ENCODE results near the gene ARHGEF2.
"Not testable (repeated sequence)": the region's sequence is repeated elsewhere in the genome, so short reads cannot be mapped to it uniquely, and the experiment has no call there.

The ARHGEF2 gene

DNA sequence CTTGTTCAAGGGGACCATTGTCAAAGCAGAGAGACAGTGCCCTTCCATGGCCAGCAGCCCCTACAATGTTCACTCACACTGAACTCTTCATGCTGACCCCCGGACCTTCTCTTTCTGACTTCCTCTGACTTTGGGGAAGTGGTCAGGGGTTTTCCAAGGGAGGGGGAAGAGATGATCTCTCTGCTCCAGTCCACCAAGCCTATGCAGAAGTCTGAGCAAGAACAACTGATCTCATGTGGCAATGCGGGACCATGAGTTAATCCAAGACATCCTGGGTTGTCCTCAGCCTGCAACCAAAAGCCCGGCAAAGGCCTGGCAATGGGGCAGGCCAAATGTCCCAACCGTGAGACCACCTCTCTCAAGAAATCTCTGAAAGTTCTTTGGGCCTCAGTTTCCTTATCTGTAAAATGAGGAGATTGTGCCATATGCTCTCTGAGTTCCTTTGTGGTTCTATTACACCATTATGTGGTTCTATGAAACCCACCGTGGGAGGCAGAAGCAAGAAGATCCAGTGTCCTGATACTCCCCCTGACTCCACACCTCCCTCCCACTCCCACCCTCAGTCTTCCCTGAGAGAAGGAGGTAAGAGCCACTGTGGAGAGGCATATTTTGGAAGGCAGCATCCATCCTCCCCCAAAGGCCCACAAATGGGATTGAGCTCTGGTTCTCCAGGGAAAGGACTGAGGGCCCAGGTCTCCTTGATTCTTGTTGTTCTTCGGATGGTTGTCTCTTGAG, 11.8 kb upstream of the ARHGEF2 start:
- DNase-seq (ENCODE audit: low read depth) = no peak

DNA sequence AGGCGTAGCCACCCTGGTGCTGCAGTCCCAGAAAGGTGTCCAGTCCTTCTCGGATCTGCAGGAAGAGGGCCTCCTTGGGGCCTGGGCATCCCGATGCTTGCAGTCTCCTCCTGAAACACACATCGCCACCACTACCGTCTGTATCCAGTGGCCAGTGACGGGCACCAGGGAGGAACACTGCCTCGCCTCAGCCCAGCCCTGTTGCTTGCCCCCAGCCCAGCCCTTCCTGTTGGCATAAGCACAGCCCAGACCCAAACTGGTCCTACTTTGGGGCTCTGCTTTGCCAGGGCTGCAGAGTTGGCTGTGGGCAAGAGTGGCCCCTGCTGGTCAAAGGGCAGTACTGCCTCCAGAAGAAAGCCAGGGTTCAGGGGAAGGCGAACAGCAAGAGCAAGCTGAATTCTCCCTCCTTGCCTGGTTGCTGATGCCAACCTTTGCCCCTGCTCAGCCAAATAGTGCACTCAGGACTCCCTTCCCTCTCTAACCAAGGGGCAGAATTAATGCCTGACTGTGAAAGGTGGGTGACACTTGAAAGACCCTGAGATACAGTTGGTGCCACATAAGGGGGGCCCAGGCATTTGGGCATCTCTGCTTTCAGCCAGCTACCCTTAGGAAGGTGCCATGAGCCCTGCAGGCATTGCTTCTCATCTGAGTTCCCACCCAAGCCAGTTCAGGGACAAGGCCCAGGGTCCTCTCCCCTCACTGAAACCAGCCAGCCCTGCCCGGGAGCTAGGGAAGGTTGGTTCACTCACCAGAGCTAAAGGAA, 11.1 kb upstream of the ARHGEF2 start:
- DNase-seq (ENCODE audit: low read depth) = peak; percentile 63

DNA sequence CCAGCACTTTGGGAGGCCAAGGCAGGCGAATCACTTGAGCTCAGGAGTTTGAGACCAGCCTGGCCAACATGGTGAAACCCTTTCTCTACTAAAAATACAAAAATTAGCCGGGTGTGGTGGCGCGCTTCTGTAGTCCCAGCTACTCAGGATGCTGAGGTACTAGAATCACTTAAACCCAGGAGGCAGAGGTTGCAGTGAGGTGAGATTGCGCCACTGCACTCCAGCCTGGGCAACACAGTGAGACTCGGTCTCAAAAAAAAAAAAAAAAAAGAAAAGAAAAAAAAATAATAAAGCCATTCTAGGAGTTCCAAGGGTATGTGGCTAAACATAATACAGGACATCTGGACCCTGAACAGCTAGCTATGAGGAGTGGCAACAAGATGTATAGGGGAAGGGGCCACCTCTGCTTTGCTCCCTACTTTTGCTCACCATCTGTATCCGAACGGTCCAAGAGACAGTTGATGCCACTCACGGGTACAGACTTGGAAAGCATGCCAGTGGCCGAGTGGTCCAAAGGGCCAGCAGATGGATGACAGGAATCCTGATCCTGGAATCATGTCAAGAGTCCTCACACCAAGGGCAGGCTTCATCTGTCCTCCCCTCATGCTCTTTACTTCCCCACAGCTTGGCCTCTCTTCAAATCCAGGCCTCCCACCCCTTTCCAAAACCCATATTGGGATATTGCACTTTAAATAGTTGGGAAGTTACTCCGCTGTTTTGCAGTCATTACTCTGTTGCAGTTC, 6.7 kb upstream of the ARHGEF2 start:
- DNase-seq (ENCODE audit: low read depth) = not testable (repeated sequence)

DNA sequence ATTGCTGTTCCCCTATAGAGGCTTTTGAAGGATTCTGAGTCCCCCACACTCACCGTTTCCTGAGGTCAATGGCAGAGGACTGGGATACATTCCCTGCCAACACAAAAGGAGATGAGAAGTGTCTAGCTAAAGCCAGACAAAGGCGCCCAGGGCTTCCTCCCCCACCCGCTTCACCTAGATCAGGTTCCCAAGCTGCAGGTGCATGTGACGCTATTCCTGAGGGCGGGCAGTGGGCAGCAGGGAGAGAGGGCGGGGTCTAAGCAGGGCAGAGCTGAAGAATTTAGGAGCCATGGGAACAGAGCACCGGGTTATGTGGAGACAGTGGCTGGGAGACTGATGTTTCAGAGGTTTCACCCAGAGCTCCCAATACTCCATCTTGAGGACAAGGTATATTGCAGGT, 6.0 kb upstream of the ARHGEF2 start:
- DNase-seq (ENCODE audit: low read depth) = no peak

DNA sequence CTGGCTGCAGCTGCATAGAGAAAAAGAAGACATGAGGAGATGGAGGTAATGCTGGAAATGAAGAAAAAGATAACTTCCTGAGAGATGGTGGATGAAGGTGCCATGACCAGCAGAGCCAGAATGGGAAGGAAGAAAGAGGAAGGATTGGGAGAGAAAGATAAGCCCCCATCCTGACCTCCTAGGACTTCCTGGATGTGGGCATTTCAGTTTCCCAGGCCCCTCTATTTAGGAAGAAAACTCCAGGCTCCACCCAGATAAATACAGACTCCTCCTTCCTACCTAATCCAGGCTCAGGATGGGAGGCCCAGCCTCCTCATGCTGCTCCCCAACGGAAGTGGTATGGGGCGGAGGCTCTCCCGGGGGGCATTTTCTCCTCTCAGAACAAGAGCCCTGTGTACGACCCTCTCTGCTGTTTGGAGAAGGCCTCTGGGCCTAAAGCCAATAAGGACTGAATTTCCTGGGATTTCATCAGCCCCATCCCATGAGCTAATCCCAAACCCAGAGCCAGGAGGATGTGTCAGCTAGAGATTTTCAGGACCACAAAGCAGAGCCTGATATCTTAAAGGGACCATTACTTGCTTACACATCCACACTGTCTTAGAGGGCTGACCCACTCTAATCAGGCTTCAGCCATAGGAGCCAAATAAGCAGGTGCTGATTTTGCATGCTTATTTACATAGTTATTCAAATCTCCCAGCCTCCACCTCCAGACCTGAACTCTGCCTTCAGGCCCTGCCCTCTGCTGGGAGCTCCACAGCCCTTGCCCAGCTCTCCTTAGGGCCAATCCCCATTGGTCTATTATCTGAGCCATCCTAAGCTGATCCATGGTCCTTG, 5.1 kb upstream of the ARHGEF2 start:
- DNase-seq (ENCODE audit: low read depth) = no peak

DNA sequence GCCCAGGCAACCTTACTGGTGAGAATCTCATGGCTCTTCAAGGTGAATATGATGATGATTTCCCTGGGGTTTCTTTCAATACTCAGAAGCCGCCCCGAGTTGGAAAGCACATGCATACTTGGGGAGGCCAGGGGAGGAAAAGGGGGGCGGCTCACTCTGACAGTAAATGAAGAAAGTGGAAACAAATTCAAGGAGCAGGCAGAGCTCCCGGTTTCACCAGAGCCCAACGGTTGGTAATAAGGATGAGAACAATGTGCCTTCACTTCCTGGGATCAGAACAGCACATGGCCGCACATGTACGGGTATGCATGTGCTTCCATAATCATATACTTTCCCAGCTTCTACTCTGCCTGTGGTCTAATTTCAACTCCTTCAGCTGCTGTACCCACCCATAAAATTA, 3.8 kb upstream of the ARHGEF2 start:
- DNase-seq (ENCODE audit: low read depth) = no peak

DNA sequence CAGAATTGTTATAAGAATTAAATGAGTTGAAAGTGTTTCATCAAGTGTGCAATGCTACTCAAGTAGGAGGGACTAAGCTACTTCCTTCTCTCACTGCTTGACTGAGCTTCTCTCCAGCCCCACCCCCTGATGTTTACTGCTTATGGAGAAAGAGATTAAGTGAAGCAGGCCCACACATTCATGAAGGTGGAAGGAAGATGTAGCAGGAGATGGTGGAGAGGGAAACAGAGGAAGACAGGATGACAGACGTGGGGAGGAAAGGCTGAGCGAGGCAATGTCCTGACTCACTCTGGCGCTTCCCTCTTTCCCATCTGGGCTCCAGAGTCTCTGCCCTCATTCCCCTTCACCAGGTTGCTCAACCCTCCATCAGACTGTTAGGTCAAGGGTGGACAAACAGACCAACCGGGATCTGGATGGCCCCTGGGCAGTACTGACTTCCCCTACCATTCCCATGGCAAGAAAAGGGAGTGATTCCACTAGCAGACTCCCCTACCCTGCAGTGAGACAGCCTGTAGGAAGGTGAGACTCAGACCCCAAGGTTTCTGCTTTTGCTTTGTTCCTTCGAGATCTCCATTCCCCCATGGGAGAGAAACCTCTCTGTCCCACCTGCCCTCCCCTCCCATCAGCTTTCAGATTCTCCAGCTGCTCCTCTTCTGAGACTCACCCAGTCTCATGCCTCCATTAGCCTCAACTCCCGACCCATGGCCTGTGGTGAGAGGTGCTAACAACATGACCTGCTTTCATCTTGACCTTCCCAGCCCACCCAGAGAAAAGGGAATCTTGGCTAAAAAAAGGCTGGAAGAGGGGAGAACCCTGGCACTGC, 3.1 kb upstream of the ARHGEF2 start:
- DNase-seq (ENCODE audit: low read depth) = no peak

DNA sequence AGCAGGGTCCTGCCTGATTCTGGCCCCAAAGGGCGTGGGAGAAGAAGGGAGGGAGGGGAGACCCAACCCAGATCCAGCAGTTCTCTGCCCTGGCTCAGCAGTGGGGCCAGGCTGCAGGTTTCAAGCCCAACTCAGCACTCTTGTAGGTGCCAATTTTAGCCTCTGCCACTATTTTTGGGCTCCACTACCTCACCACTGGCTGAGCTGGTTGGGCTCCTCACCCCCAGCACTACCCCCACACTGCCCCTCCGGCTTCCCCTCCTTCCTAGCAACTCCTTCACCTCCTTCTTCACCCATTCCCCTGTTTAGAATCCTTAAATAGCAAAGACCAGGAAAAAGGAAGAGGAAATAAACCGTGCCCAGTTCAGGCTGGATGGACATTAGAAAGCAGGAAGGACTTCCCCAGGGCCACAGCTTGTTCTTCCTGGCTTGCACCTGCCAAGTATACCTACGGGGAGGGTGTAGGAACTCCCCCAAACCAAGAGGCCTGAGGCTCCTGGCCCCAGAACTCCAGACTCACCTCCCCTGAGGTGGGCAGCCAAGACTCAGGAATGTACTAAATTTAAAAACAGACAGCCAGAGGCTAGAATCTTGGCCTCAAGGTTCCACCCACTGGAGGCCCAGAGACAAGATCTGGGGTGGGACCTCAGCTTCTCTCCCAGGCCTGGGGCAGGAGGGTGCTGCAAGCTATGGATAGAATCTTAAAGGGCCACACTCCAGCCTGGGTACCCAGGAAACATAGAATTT, 1.4 kb upstream of the ARHGEF2 start:
- DNase-seq (ENCODE audit: low read depth) = no peak

DNA sequence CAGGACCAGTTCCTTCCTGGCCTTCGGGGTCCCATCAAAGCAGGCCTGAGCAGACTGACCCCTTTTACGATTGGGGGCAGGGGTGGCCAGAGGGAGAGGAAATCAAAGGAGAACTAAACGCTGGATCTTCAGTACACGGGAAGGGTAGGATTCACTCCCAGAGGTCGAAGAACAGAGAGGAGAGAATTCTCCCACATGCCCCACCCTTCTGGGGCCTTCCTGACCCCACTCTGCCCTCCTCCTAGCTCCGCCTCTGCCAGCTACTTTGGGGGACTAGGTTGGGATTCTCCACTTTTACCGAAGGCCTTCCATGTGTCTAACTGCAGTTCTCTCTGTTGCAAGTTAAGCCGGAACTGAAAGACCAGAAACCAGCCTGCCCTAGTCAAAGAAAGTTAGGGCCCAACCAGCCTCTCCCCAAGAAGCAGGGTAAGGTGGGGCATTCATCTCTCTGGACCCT, 654 bp upstream of the ARHGEF2 start:
- no peak for DNase-seq (ENCODE audit: low read depth)

DNA sequence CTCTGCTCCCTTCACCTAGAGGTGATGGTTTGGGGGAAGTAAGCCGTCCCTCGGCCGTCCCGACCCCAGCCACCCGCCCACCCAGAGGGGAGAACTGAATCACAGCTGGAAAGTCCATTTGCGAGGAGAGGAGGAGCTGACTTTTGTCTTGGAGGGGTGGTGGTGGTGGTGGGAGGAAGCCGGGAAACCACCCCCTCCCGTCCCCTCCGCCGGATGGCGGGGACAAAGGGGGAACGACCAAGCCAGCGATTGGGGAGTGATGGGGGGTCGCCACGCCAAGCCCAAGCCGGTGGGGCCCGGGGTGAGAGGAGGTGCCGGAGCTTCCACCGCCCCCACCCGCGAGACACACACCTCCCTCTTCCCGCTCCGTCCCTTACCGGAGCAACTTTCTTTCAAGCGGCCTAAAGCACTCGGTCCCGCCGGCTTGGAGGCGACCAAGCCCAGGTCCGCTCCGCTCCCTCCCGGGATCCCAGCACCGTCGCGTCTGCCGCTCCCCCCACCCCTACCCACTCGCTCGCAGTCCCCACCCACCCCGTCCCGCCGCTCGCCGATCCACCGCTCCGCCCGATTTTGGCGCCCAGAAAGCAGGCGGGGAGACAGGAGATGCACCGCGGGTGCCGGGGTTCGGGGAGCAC, 540 bp downstream of the ARHGEF2 start:
- no peak for DNase-seq (ENCODE audit: low read depth)

DNA sequence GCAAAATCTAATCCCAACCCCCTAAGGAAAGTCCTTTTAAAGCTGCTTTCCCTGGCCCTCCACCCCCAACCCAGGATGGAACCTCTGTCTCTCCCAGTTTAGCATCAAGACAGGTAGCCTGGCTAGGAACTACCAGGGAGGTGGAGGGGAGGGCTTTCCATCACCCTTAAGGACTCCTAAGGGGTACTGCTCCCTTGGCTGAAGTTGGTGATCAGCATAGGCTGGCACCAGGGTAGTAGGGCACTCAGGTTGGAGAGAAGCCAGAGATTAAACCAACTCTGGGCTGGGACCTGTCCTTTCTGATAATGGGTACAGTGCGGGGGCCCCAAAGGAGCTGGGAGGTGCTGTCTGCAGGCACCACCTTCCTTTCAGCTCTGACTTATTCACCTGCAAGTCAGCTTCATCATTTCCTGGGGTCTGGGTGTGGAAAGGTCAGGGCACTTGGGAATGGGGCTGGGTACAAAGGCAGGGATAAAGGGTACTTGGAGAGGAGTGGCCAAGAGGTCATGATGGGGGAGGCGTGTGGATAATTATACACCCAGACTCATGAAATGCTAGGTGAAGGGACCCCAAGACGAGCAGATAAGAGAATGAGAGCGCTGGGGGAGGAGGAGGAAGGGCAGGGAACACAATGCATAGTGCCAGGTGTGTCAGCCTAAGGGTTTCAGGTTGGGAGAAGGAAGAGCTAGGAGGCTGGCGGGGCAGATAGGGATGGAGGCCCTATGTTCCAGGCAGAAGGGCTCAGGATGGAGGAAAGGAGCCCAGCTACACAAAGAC, 1.2 kb downstream of the ARHGEF2 start:
- DNase-seq (ENCODE audit: low read depth) = no peak

DNA sequence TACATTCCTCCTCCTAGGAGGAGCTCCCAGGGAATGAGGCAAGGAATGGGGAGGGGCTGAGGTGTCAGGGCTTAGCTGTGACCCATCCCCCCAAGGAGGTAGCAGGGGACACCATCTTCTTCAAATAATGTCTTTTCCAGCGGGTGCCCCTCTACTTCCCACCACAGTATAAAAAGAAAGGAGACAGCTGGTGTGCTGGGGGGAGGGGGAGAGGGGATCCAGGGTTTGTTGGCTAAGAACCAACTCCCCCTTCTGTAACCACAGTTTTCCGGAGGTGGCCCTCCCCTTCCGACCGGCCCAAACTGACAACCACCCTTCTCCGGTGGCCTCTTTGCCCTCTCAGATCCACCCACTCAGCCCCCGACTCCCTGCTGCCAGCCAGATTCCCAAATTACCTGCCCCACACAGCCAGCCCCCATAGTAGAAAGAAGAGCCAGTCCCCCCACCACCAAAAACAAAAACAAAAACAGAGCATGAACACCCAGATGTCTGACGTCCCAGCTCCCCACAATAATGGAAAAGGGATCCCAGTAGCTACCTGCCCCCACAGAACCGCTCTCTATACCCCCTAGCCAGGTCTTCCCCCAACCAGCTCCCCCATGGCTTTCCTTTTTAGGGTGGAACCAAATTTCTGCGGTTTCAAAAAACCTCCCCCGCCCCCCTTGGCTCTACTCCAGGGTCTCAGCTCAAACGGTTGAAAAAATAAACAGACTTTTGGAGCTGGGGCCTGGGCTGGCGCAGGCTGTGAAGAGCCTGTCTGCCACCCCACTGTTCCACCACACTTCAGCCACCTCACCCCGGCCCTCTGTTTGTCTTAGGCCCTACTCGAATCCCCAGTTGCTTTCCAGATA, 2.1 kb downstream of the ARHGEF2 start:
- DNase-seq (ENCODE audit: low read depth) = peak; percentile 64

DNA sequence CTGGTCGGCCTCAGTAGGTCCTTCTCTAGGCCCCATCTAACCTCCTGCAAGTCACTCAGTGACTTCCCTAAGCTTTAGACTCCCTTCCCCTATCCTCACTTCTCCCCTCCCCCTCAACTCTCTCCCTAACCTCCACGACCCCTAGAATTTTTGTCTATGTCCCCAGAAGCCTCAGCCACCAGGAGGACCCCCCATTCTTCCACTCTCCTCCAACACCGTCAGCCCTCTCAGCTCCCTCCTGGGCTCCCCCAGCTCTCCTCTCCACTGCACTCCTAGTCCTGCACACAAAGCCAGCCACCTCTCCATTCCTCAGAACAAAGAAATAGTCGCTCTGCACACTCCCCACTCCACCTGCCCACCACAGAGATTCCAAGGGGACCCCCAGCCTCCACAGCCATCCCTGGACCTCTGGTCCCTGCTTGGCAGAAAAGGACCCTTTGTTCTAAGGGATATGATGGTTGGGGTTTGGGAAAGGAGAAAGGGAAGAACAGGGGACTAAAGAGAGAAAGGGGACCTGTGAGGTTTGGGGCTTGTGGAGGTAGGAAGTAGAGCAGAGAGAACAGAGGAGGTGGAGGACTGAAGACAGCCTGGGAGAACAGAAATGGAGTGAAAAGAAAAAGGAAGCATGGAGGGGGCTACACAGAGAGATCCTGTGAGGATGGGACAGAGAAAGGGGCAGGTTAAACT, 2.8 kb downstream of the ARHGEF2 start:
- no peak for DNase-seq (ENCODE audit: low read depth)

DNA sequence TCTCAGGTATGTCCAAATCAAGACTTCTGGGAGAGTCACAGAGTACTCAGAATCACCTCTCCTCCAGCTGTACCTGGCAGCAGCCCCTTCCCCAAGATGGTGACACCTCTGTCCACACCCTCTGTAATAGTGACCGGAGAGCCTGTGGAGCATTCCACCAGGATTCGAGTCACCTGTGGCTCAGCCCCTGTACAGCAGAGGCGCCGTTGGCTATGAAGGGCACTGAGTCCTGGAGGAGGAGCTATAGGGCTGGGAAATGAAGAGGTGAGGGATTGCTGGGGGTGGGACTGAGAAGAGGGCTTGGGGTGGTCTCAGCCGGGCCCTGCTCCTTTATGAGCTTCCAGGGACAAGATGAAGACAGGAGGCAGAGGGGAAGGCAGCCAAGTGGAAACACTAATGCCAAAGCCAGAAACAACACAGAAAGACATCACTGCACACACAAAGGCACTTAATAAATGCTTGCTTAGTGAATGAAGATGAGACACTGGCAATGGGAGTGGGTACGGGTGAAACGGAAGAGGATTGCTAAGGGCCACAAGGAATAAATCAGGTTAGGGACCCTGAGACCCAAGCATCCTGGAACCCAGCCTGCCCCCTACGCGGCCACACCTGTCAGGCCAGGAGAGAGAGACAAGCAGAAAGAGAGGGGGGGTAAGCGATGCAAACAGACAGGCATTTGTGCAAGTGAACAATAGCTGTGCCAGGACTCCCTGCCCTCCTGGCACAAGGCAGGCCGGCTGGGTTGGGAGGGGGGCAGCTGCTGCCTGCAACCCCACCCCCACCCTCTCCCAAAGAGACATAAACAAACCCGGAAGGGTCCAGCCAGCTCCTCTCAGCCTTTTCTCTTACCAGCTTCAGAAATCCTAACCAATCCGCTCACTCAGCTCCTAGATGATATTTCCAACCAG, 3.9 kb downstream of the ARHGEF2 start:
- DNase-seq (ENCODE audit: low read depth) = no peak

DNA sequence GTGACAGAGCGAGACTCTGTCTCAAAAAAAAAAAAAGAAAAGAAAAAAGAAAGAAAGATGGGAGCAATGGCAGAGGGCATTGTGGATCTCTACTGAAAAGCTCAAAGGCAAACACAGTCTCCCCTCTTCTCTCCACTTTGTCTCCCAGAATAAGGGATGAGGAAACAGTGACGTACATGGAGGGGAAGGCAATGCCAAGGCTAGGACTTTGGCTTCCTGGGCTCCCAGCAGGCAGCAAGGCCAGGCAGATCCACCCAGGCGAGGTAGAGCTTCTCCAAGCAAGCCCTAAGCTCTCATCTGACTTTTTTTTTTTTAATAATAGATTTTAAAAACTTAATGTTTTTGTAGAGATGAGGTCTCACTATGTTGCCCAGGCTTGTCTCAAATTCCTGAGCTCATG, 4.6 kb downstream of the ARHGEF2 start:
- DNase-seq (ENCODE audit: low read depth) = no peak

Data from T follicular helper cell (primary cell).